Measurements from ENCODE around the gene GRIA1.

Gene GRIA1

DNA sequence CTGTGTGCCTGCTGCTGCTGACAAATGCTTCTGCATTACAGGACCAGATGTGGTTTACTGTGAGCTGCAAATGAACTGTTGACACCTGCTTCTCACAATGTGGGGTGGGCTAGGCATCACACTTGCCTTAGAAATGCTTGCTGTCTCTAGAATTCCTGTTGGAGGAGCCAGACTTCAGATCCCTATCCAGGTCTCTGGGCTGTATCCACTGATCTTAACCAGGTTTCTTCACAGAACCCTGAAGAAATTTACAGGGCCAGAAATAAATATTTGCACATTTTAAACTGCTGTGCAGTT lies 292.8 kb downstream of the GRIA1 start:
- no peak for TF ChIP-seq SIN3A (IDR thresholded peaks at IDR 0.05; ENCODE audit: borderline replicate concordance, insufficient read depth, low read length)
- no peak for TF ChIP-seq FOXP2 (optimal IDR thresholded peaks at IDR 0.05; ENCODE audit: borderline replicate concordance, extremely low read depth, extremely low read length, insufficient read depth)
- no peak for TF ChIP-seq TAF1 (IDR thresholded peaks at IDR 0.05; ENCODE audit: borderline replicate concordance, insufficient read depth, low read length)
- TF ChIP-seq, protein P1, sequence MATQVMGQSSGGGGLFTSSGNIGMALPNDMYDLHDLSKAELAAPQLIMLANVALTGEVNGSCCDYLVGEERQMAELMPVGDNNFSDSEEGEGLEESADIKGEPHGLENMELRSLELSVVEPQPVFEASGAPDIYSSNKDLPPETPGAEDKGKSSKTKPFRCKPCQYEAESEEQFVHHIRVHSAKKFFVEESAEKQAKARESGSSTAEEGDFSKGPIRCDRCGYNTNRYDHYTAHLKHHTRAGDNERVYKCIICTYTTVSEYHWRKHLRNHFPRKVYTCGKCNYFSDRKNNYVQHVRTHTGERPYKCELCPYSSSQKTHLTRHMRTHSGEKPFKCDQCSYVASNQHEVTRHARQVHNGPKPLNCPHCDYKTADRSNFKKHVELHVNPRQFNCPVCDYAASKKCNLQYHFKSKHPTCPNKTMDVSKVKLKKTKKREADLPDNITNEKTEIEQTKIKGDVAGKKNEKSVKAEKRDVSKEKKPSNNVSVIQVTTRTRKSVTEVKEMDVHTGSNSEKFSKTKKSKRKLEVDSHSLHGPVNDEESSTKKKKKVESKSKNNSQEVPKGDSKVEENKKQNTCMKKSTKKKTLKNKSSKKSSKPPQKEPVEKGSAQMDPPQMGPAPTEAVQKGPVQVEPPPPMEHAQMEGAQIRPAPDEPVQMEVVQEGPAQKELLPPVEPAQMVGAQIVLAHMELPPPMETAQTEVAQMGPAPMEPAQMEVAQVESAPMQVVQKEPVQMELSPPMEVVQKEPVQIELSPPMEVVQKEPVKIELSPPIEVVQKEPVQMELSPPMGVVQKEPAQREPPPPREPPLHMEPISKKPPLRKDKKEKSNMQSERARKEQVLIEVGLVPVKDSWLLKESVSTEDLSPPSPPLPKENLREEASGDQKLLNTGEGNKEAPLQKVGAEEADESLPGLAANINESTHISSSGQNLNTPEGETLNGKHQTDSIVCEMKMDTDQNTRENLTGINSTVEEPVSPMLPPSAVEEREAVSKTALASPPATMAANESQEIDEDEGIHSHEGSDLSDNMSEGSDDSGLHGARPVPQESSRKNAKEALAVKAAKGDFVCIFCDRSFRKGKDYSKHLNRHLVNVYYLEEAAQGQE (IDR thresholded peaks at IDR 0.05; ENCODE audit: insufficient read depth in 1 of 2, low read depth in 2 of 2, low read length in 2 of 2) = no peak
- TF ChIP-seq POLR2AphosphoS5 (IDR thresholded peaks at IDR 0.05; ENCODE audit: low read depth, low read length) = no peak

DNA sequence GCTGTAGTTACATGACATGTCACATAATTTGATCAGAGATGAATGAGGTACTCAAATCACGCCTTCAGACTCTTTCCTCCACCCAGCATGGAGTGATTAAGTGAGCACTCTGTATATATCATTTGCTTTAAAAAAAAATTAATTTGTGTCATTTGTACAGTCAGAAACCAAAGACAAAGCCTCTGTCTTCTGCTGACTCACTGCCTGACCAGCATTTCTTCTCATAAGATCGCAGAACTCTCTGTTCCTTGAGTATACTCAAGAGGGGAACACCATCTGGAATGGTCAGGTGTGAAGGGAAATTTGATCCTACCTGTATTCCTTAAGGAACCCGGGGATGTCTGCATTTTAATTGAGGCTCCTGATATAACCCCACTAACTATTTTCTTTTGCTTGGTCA lies 293.8 kb downstream of the GRIA1 start:
- TF ChIP-seq SIN3A (IDR thresholded peaks at IDR 0.05; ENCODE audit: borderline replicate concordance, insufficient read depth, low read length) (no peak), FOXP2 (optimal IDR thresholded peaks at IDR 0.05; ENCODE audit: borderline replicate concordance, extremely low read depth, extremely low read length, insufficient read depth) (no peak), POLR2AphosphoS5 (IDR thresholded peaks at IDR 0.05; ENCODE audit: low read depth, low read length) (no peak), TAF1 (IDR thresholded peaks at IDR 0.05; ENCODE audit: borderline replicate concordance, insufficient read depth, low read length) (no peak)
- TF ChIP-seq, protein P1 (IDR thresholded peaks at IDR 0.05; ENCODE audit: insufficient read depth in 1 of 2, low read depth in 2 of 2, low read length in 2 of 2) = no peak

DNA sequence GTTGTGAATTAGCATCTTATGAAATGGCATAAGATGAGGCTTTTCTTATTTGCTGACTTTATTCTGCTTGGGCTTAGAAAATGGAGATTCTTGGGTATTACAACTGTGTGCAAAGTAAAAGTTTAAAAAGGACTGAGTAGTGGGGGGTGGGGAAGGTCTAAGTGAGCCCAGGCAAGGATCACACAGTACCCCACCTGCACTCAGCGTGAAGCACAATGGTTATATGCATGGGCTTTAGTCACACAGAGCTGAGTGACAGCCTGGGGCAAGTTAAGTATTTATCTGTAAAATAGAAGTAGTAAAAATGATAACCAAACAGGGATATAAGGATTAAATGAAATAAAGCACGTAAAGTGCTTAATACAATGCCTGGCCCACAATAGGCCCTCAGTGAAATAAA lies 300.9 kb downstream of the GRIA1 start:
- TF ChIP-seq FOXP2 (optimal IDR thresholded peaks at IDR 0.05; ENCODE audit: borderline replicate concordance, extremely low read depth, extremely low read length, insufficient read depth) (no peak), POLR2AphosphoS5 (IDR thresholded peaks at IDR 0.05; ENCODE audit: low read depth, low read length) (no peak), SIN3A (IDR thresholded peaks at IDR 0.05; ENCODE audit: borderline replicate concordance, insufficient read depth, low read length) (no peak), TAF1 (IDR thresholded peaks at IDR 0.05; ENCODE audit: borderline replicate concordance, insufficient read depth, low read length) (no peak)
- TF ChIP-seq, protein P1 (IDR thresholded peaks at IDR 0.05; ENCODE audit: insufficient read depth in 1 of 2, low read depth in 2 of 2, low read length in 2 of 2) = no peak

DNA sequence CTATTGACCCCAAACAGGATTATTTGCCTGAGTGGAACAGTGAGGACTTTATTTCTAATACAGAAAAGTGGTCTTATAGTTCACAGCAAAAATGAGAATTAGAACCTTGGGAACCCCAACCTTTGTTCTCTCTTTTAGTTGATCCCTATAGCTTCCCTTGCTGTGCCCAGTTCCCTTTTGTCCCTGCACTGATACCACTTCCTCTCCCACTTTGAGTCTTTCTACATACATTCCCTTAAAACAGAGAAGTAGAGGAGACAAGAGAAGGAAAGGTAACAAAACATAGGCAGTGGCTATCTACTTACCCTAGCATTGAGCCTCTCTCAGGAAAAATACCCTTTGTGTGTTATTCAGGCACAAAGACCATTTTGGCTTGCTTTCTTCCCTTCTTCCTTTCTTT lies 301.8 kb downstream of the GRIA1 start:
- TF ChIP-seq FOXP2 (optimal IDR thresholded peaks at IDR 0.05; ENCODE audit: borderline replicate concordance, extremely low read depth, extremely low read length, insufficient read depth) = no peak
- TF ChIP-seq, protein P1 (IDR thresholded peaks at IDR 0.05; ENCODE audit: insufficient read depth in 1 of 2, low read depth in 2 of 2, low read length in 2 of 2) = no peak
- TF ChIP-seq SIN3A (IDR thresholded peaks at IDR 0.05; ENCODE audit: borderline replicate concordance, insufficient read depth, low read length) = no peak
- no peak for TF ChIP-seq POLR2AphosphoS5 (IDR thresholded peaks at IDR 0.05; ENCODE audit: low read depth, low read length)
- TF ChIP-seq TAF1 (IDR thresholded peaks at IDR 0.05; ENCODE audit: borderline replicate concordance, insufficient read depth, low read length) = no peak

DNA sequence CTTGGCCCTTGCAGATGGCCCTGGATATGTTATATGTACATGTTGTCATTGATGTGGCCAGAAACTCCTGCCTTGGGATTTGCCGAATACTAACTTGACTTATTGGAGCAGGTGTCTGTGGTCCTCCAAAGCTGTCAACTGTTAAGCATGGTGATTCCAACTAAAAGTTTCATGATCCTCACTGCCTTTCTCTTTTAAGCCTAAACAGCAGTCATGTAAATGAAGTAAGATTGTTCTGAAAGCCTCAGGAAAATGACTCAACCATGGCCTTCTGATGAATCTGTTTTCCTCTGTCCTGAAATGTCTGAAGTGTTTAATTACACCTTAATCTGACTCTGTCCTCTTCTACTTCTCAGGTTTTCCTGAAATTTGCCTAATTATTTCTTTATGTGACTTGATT lies 303.2 kb downstream of the GRIA1 start:
- TF ChIP-seq, protein P1 (IDR thresholded peaks at IDR 0.05; ENCODE audit: insufficient read depth in 1 of 2, low read depth in 2 of 2, low read length in 2 of 2) = no peak
- TF ChIP-seq TAF1 (IDR thresholded peaks at IDR 0.05; ENCODE audit: borderline replicate concordance, insufficient read depth, low read length) (no peak), SIN3A (IDR thresholded peaks at IDR 0.05; ENCODE audit: borderline replicate concordance, insufficient read depth, low read length) (no peak)

Data from PFSK-1 (cell line).